ENCODE data around the gene SETD2. TPM values are rescaled to one million over a fixed set of nuclear protein-coding genes. Genes with fewer than 3 reads are reported as not detected.

Gene SETD2
- total RNA-seq, 2 experiments from 2014 or later: 55.7 to 74.5 TPM

GRCh38 chr3:46994801-46995731 lies 168.8 kb downstream of the SETD2 start:
- Histone ChIP-seq H3K79me2 (ENCODE audit: insufficient read depth, low read depth, low read length) (no peaks in the 10 kb centered on the region), H3K4me2 (ENCODE audit: low read length) (no peak overlapping the region), H3K27ac (ENCODE audit: low read depth, low read length, poor library complexity, severe bottlenecking) (no peak overlapping the region), H2AFZ (ENCODE audit: low read length) (no peak overlapping the region), H3K4me3 (ENCODE audit: low read depth, low read length, poor library complexity, severe bottlenecking) (no peak overlapping the region), H3K36me3 (ENCODE audit: insufficient read depth, low read length) (peaks cover 73% of the 10 kb centered on the region), H3K9me3 (ENCODE audit: low read length) (no peaks in the 10 kb centered on the region), H4K20me1 (ENCODE audit: insufficient read depth, low read length) (no peaks in the 10 kb centered on the region), H3K4me1 (ENCODE audit: insufficient read depth, low read length, poor library complexity, severe bottlenecking) (peaks cover 10% of the 10 kb centered on the region), H3K9me2 (ENCODE audit: insufficient read depth, low read length) (no peaks in the 10 kb centered on the region)
- DNase-seq (ENCODE audit: low spot score): no peak
- POLR2A ChIA-PET: interaction anchor here (0.6 to 2.0 kb wide), 3 partner anchors 13 to 346 kb away, joined by 3 to 5 read pairs (median 3); no protein-coding TSS in a partner anchor
- intact Hi-C loops (cut with micrococcal nuclease; ENCODE audit: unreplicated experiment): no loop called here
- CTCF ChIA-PET (ENCODE audit: unreplicated experiment): interaction anchor here (0.6 kb wide), 1 partner anchor 10 kb away, joined by 3 read pairs; no protein-coding TSS in a partner anchor
- no TSS peak for BruUV-seq (replicated peaks)
- TF ChIP-seq CTCF (conservative IDR thresholded peaks at IDR 0.05; ENCODE audit: low read length) (no peak), EZH2phosphoT487 (IDR thresholded peaks at IDR 0.05; ENCODE audit: borderline replicate concordance, low read depth, low read length) (no peak)

GRCh38 chr3:46993986-46994385 lies 169.9 kb downstream of the SETD2 start:
- TF ChIP-seq EZH2phosphoT487 (IDR thresholded peaks at IDR 0.05; ENCODE audit: borderline replicate concordance, low read depth, low read length) (no peak), CTCF (conservative IDR thresholded peaks at IDR 0.05; ENCODE audit: low read length) (no peak)
- POLR2A ChIA-PET: interaction anchor here (0.6 to 2.0 kb wide), 3 partner anchors 12 to 70 kb away, joined by 3 to 7 read pairs (median 5); no protein-coding TSS in a partner anchor
- CTCF ChIA-PET (ENCODE audit: unreplicated experiment): no interaction called here
- peaks cover 21% of the 10 kb centered on the region for H3K4me1 ChIP-seq (ENCODE audit: insufficient read depth, low read length, poor library complexity, severe bottlenecking)
- peaks cover 74% of the 10 kb centered on the region for H3K36me3 ChIP-seq (ENCODE audit: insufficient read depth, low read length)
- no peaks in the 10 kb centered on the region for H4K20me1 ChIP-seq (ENCODE audit: insufficient read depth, low read length)
- H3K79me2 ChIP-seq (ENCODE audit: insufficient read depth, low read depth, low read length): no peaks in the 10 kb centered on the region
- no peaks in the 10 kb centered on the region for H3K9me2 ChIP-seq (ENCODE audit: insufficient read depth, low read length)
- H3K9me3 ChIP-seq (ENCODE audit: low read length): no peaks in the 10 kb centered on the region
- H3K4me2 ChIP-seq (ENCODE audit: low read length): no peak overlapping the region
- BruUV-seq (replicated peaks): no TSS peak
- H3K4me3 ChIP-seq (ENCODE audit: low read depth, low read length, poor library complexity, severe bottlenecking): no peak overlapping the region
- no peak overlapping the region for H3K27ac ChIP-seq (ENCODE audit: low read depth, low read length, poor library complexity, severe bottlenecking)
- no peak overlapping the region for H2AFZ ChIP-seq (ENCODE audit: low read length)
- intact Hi-C loops (cut with micrococcal nuclease; ENCODE audit: unreplicated experiment): no loop called here
- no peak for DNase-seq (ENCODE audit: low spot score)

- Histone ChIP-seq H3K4me1 (ENCODE audit: insufficient read depth, low read length, poor library complexity, severe bottlenecking) (peaks cover 28% of the 10 kb centered on the region), H3K9me3 (ENCODE audit: low read length) (no peaks in the 10 kb centered on the region), H2AFZ (ENCODE audit: low read length) (no peak overlapping the region), H3K79me2 (ENCODE audit: insufficient read depth, low read depth, low read length) (no peaks in the 10 kb centered on the region), H4K20me1 (ENCODE audit: insufficient read depth, low read length) (no peaks in the 10 kb centered on the region), H3K27ac (ENCODE audit: low read depth, low read length, poor library complexity, severe bottlenecking) (no peak overlapping the region), H3K4me2 (ENCODE audit: low read length) (no peak overlapping the region), H3K9me2 (ENCODE audit: insufficient read depth, low read length) (no peaks in the 10 kb centered on the region), H3K36me3 (ENCODE audit: insufficient read depth, low read length) (peaks cover 75% of the 10 kb centered on the region), H3K4me3 (ENCODE audit: low read depth, low read length, poor library complexity, severe bottlenecking) (no peak overlapping the region)
- intact Hi-C loops (cut with micrococcal nuclease; ENCODE audit: unreplicated experiment): no loop called here
- no peak for DNase-seq (ENCODE audit: low spot score)
- POLR2A ChIA-PET: interaction anchor here (0.6 to 2.0 kb wide), 3 partner anchors 13 to 70 kb away, joined by 4 to 7 read pairs (median 5); no protein-coding TSS in a partner anchor
- CTCF ChIA-PET (ENCODE audit: unreplicated experiment): no interaction called here
- no TSS peak for BruUV-seq (replicated peaks)
- TF ChIP-seq EZH2phosphoT487 (IDR thresholded peaks at IDR 0.05; ENCODE audit: borderline replicate concordance, low read depth, low read length) (no peak), CTCF (conservative IDR thresholded peaks at IDR 0.05; ENCODE audit: low read length) (no peak)
These were observed 170.6 kb downstream of the SETD2 start for GRCh38 chr3:46993292-46993691.
